HG02981 (cell line): Measurements from ENCODE around the gene PAQR5.
"Not testable (repeated sequence)": the region's sequence is repeated elsewhere in the genome, so short reads cannot be mapped to it uniquely, and the experiment has no call there.

ENCODE experiments used
- ATAC-seq: cut with Tn5 transposase; IDR thresholded peaks from one replicate; pipeline ENCODE4 v1.9.1; 2021; ENCODE audit warnings: mild to moderate bottlenecking, moderate library complexity; ENCODE audit not compliant: unreplicated experiment

The PAQR5 gene

DNA sequence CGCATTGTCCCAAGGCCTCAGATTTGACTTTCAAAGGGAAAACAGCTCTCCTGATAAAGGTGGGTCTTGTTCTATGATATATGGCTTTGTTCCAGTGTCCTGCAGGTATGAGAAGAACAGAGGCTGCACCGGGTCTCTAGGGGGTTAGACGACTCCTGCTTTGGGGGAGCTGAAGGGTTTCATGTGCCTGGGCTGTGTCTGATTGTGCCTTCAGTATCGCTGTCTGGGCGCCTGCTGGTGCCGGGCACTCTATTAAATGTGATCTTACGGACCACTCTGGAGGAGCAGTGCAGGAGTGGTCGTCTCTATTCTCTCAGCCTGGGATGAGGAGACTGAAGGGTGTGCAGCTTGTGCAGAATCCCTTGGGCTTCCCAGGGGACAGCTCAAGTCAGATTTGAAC is 16.0 kb downstream of the PAQR5 start:
- no peak for ATAC-seq

DNA sequence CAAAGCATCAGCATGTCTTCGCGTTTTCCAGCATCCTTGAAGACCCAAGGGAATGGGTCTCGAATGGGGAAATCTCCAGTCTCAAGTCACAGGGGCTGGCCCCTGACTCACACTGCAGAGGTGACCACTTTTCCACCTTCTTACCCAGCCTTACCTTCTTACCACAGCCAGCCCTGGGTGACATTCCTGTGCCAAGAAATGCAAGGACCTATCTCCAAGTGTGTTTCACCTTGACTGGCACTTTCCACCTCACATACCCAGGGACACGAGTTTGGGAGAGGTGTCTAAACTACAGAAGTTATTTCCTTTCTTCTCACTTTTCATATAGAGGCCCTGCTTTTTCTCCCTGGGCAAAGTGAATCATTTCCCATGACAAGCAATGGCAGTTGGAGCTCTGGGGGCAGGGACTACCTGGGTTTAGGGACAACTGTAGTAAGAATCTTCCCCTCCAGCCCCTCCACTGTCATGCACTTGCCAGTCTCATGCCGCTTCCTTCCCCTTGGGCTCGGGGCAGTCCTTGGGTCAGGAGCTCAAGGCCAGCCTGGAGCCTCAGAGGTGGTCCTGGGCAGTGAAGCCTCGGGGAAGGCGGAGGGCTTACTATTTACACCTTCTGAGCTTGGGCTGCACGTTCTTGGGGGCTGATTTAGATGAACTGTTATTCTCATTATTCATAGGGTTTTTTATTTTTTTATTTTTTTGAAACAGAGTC is 16.8 kb downstream of the PAQR5 start:
- ATAC-seq, result no peak

DNA sequence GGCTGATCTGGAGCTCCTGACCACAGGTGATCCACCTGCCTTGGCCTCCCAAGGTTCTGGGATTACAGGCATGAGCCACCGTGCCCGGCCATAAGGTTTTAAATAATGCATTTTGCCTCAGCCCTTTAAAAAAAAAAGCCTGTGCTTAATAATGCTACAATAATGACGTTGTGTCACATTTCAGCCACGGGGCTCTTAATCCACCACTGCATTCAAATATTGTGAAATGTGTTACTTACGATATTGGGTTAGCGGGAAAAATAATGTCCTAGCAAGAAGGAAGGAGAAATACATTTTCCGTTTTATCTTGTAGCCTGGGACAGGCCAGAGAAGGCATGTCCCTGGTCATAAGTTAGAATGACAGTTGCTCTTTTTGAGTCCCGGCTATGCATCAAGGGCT is 17.6 kb downstream of the PAQR5 start:
- no peak for ATAC-seq

DNA sequence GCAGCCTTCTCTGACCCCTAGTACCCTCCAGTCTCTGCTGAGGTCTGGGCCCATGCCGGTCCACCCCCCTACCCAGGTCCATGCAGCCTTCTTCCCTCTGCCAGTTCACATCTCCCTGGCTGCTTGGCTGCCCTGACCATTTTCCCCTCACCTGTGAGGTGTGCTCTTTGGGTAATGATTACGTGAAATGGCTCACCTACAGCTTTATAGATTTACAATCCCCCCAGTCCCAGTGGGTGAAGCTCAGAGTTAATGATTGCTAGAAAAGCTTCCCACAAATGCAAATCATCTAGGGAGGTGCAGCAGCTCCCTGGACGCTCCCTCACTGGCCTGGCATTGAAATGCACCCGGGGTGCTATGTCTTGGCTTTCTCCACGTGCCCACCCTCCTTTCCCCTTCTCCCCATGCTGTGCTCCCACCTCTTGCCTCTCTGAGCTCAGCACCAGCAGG is 18.7 kb downstream of the PAQR5 start:
- ATAC-seq, result no peak

DNA sequence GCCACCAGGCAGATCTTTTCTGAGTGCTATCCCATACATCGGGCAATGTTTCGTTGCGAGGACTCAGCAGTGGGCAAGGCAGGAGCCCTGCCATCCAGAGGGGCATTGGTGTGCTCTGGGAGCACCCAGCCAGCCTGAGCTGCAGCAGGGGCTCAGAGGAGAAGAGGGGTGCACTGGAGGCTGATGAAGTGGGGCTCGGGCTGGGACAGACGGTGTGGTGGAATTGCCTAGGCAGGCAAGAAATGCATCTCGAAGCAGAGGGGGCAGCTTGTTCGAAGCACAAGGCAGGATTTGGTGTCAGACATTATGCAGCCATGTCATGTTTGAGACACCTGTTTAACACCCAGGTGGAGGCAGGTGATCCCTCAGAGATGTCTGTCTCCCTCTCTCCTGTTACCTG is 19.3 kb downstream of the PAQR5 start:
- ATAC-seq, result no peak

DNA sequence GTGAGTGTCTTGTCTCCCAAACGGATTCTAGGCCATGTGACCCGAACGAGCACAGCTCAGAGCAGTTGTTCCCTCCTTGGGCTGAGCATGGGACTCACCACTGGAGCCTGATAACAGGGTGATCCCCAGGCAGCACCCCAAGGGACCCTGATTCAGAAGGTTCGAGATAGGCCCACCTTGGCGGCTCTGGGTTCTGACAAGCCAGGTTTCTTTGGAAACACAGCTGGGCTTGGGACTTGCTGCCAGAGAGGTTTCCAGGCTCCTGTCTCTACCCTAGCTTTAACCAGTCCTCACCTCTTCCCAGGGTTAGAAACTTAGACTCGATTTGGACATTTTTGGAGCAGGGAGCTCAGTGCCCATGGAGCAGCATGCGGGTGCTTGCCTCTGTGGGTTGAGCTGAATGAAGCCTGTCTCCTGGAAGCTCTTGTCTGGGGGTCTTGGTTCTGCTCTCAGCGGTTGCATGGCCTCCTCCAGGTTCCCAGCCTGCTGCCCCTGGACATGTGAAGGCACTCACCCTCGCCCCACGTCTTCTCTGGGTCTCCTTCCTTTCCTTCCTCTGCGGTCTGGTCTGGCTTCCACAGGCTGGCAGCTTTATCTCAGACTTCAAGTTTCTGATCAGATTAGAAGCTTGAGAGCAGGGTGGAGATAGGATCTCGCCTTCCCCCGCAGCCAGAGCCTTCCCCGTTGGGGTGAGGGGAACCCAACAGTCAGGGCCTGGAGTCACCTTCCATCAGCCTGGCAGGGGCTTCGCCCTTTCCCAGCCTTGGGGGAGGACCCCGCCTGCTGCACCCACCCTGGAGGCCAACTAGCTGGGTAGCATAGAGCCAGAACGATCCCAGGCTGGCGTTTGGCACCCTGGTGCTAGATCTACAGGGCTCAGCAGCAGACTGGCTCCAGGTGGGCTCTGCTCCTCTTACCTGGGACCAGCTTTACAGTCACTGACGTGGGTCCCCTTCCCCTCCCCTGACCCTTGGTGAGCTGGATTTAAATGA is 21.0 kb downstream of the PAQR5 start:
- no peak for ATAC-seq

DNA sequence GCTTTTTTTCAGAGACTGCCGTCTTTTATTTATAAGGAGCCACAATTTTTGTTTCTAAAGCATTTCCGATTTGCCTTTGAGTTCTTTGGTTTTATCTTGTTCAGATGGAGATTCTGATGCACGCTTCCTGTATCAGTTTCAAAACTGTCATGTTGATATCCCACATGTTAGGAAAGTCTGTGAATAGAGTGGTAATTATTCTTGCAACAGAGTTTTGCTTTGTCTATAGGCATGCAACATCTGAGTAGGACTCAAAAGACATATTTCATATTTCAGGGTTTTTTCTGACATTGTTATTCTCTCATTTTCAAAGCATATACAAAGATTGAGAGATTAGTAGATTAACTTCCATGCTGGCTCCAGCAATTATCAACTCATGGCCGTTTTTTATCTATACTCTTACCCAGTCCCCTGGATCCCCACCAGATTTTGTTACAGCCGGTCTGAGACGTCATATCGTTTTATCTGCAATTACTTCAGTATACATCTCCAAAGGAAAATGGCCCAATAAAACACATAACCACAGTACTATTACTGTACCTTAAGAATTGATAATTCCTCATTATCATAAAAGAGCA is 22.4 kb downstream of the PAQR5 start:
- no peak for ATAC-seq

DNA sequence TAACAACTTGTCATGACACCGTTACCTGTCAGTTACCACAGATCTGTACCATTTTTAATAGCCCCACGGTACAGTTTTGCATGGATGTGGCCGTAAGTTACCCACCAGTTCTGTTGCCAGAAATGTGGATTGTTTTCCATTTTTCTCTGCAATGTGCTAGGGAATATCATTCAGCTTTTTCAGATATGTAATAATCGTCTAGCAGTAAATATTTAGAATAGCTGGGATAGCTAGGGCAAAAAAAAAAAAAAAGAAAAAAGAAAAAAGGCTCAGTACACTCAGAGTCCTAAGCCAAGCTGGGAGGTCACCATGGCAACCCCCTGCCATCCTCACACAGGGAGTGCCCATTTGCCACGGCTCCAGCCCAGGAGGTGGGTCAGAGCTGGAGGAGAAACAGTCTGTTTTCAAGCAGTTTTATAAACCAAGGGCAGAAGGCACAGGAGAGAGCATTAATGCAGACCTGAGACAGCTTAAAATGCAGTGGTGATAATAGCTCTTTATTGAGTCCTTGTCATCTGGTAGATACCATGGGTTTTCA is 25.2 kb downstream of the PAQR5 start:
- ATAC-seq, result no peak

DNA sequence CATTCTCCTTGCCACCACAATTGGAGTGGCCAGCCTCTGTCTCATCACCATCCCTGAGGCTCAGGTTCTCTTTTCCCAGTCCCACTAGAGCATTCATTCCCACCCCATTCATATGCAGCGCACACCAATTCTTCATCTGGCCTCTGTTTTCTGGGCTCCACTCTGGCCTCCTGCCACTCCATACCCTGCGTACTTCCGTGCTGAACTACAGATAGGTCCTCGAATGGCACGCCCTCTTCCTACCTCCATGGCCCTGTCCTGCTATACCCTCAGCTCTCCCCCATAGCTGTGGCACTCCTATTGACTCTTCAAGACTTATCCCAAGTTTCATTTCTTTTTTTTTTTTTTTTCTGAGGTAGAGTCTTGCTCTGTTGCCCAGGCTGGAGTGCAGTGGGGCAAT is 25.9 kb downstream of the PAQR5 start:
- no peak for ATAC-seq

DNA sequence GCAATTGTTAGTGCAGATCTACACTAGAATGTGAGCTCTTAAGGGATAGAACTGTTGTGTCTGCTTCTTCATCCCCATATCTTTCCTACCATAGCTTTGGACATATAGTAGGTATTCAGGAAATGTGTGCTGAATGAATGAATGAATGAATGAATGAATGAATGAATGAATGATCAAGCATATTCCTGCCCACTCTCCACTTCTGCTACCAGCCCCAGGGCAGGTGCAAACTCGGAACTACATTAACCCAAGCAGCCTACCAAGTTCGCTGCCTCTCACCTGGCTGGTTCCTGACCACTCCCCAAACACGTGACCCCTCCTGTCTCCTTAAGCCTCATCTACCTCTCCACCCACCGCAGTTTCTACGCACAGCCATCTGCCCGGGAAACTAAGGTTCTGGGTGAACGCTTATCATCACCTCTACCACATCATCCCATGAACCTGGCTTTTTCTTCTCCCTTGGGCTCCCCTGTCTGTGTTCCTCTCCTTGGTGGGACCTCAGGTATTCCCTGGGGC is 26.8 kb downstream of the PAQR5 start:
- ATAC-seq, result no peak

DNA sequence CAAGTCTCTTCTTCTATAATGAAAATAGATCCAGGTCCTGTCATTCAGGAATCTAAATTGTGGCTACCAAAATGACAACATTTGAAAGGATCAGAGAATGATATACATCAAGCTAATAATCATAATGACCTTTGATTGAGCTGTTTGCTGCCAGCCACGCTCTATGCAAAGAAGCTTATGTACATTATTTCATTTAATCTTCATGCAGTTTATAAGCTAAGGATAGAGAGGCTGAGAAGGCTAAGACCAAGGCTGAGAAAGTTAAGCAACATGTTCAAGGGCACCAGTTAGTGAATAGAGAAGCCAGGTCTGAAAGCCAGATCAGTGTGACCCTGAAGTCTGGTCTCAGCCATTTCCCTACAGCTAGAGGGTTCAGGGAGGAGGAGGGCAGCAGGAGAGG is 29.4 kb downstream of the PAQR5 start:
- no peak for ATAC-seq

DNA sequence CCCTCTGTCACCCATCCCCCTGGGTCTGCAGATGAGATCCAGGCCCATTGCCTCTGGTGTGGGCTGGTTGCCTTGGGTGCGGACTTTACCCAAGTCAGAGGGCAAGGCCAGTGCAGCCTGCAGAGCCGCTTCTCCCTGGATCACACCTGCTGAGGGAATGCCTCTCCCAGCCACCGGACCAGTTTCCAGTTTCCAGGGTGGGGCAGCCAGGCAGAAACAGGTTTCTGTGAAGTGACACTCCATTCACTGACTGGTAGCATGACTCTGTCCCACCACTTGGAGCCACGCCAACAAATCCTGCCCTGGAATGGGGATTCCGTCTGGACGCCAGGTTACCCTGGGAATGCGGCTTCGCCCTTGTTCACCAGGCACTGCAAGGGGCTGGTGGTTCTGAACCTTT is 30.0 kb downstream of the PAQR5 start:
- ATAC-seq, result no peak

DNA sequence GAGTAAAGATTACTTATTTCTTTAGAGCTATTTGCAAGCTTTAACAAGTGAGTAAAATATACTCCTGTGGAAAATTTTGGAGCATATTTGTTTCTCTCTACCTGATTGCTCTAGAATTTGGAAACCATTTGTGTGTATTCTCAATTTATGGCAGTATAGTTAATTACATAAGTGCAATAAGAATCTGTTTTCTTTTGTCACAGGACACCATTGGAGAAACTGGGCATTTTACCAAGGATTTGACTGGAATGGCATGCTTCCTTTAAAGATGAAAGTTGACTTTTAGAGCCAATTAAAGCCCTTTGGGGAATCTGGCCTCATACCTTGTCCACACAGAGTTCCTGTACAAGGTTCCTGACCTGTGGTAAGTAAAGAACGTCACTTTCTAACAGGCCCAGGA is 38.4 kb downstream of the PAQR5 start:
- ATAC-seq, result no peak

DNA sequence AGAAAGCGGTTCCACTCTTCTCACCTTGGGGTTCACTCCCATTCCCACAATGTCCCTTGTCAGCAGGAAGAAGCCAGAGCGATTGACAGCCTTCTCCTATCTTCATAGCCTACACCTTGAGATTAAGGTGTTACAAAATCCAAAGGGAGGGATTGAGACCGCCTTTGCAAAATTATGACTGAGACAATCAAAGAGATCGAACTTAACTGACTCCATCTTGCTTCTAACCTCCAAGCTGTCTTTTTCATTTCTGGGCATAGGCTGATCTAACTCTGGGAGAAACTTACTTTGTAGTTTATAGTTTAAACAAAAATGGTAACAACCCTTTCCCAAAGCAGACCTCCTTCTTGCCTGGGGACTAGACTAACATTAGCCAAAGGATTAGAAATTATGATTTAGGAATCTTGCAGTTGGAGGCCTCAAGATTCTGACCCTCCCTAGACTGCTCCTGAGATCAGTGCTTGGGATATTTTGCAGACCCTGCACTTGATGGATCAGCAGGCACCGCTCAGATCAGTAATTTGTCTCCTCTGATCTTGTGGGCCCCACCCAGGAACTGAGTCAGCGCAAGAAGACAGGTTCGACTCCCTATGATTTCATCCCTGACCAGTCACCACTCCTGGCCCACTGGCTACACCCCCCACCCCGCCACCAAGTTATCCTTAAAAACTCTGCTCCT is 40.0 kb downstream of the PAQR5 start:
- ATAC-seq, result no peak

DNA sequence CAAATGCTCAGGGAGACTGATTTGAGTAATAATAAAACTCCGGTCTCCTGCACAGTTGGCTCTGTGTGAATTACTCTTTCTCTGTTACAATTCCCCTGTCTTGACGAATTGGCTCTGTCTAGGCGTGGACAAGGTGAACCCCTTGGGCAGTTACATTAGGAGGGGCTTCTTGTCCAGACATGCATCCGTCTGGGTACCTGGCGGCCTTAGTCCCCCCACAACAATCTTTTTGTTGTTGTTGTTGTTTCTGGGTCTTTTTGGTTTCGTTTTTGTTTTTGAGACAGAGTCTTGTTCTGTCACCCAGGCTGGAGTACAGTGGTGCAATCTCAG is 40.5 kb downstream of the PAQR5 start:
- ATAC-seq, result not testable (repeated sequence)

DNA sequence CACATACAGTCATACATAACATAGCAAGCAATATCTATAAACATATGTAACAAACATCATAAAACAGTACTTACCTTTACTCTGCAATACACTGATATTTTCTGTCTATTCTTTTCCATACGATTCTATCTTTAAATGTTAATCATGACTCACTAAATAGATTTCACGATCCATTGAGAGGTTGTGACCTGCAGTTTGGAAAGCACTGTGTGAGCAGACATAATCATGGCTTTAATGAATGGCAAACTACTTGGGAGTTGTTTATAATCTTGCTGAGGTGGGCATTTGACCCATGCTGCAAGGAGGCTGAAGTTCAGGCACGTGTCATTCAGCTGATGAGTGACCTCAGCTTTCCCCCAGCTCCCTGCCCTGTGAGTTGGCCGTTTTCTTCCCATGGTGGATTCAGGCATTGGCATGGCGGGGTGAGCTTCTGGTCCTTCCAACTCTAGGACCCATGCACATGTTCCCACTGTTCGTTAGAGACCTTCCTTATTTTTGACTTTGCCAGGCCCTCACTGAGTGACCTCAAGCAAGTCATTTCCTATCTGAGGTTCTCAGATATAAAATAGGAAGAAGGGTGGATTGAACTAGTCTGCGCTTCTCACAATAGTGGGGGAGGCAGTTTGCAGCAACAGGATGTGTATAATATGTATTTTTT is 41.7 kb downstream of the PAQR5 start:
- ATAC-seq, result no peak

DNA sequence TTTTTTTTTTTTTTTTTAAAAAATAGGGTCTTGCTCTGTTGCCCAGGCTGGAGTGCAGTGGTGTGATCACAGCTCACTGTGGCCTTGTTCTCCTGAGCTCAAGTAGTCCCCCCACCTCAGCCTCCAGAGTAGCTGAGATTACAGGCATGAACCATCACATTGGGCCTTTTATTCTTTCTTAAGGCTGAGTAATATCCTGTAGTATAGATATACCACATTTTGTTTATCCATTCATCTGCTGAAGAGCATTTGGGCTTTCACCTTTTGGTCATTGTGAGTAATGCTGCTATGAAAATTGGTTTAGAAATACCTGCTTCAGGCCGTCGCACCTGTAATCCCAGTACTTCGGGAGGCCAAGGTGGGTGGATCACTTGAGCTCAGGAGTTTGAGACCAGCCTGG is 42.6 kb downstream of the PAQR5 start:
- no peak for ATAC-seq

DNA sequence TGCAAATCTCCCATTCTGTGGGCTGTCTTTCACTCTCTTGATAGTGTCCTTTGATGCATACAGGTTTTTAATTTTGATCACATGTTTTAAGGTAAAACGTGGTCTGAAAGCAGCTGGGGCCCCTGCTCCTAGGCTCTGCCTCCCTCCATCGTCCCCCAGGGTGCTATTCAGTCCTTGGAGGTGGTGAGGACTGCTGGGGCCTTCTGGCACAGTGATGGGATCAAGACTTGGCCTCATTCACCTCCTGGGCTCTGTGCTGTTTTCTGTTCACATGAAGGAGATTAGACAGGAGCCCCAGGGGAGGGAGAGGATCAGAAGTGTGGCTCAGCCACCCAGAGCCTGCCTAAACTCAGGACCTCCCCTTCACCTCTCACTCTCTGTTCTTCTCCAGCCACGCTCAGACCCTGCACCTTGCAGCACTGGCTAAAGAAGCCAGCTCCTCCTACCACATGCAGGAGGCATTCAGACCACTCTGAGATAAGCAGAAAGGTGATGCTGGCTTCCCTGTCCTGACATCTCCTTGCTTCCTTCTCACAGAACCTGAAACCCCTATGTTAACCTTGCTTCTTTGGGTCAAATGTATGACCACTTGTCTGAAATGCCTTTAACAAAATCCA is 43.9 kb downstream of the PAQR5 start:
- no peak for ATAC-seq

DNA sequence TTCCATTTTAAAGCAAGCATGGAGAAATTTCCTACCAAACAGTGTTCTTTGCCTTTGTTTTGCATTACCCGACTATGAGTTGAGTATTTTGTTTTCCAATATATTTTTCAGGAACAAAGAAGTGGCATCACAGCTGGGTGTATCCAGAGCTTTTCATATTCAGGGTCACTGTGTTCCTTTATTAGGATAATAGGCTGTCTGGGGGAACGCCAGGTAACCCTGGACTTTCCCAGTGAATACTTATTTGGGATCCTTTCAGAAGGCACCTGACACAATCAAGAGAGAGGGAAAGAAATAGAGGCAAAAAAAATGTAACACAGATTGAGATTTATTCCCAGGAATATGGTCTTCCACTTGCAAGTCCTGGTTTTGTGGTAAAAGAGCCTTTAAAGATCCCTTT is 44.4 kb downstream of the PAQR5 start:
- no peak for ATAC-seq

DNA sequence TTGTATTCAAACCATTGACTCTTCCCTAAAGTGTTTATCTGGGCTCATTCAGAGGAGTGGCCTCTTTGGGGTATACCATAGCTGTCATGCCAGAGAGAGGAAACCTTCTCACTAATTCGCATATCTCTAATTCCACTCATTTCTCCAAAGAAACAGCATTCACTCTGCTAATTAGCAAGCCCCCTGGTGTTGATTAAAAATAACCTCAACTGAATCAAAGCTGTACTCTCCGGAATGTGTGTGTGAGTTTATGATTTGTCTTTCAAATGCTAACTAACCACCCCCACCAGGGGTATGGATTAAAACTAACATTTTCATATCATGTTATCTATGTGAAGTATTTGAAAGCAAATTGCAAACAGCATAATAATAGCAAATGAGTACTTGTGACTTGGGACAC is 45.5 kb downstream of the PAQR5 start:
- no peak for ATAC-seq
